Smooth muscle cell (in vitro differentiated cells): ENCODE results near the gene DCAF7. TPM values are rescaled to one million over a fixed set of nuclear protein-coding genes. Genes with fewer than 3 reads are reported as not detected.
A peak's percentile ranks its signal among the peaks of the same experiment; 100 is the strongest.

Experiments
- DNase-seq: peaks from one replicate; lab custom pipeline; 2025; ENCODE audit not compliant: unreplicated experiment; lab: John Stamatoyannopoulos, UW
- H2AFZ ChIP-seq: fragments of 200-600 bp; sonication (generic); 2 replicates; pipeline ENCODE4 v1.6.0; 2016; ENCODE audit warnings: antibody characterized with exemption, low read depth, mild to moderate bottlenecking
- H3F3A ChIP-seq: fragments of 200-600 bp; sonication (generic); 2 replicates; pipeline ENCODE4 v1.6.0; 2017; ENCODE audit warnings: antibody characterized with exemption, low read depth
- H3K27ac ChIP-seq: fragments of 200-600 bp; sonication (generic); 2 replicates; pipeline ENCODE4 v1.5.1; 2016; ENCODE audit warnings: low read depth, mild to moderate bottlenecking
- H3K27me3 ChIP-seq: fragments of 200-600 bp; sonication (generic); 2 replicates; pipeline ENCODE4 v1.6.1; 2016; ENCODE audit warnings: low read depth, mild to moderate bottlenecking
- H3K36me3 ChIP-seq: fragments of 200-600 bp; sonication (generic); 2 replicates; pipeline ENCODE4 v1.5.1; 2016; ENCODE audit warnings: low read depth
- H3K4me1 ChIP-seq: fragments of 200-600 bp; sonication (generic); 2 replicates; pipeline ENCODE4 v1.5.1; 2016; ENCODE audit warnings: low read depth
- H3K4me2 ChIP-seq: fragments of 200-600 bp; sonication (generic); 2 replicates; pipeline ENCODE4 v1.6.0; 2016; ENCODE audit warnings: mild to moderate bottlenecking
- H3K4me3 ChIP-seq: fragments of 200-600 bp; sonication (generic); 2 replicates; pipeline ENCODE4 v1.5.1; 2016; ENCODE audit warnings: mild to moderate bottlenecking
- H3K79me2 ChIP-seq: fragments of 200-600 bp; sonication (generic); 2 replicates; pipeline ENCODE4 v1.6.0; 2016; ENCODE audit warnings: low read depth, mild to moderate bottlenecking
- H3K9ac ChIP-seq: fragments of 200-600 bp; sonication (generic); 2 replicates; pipeline ENCODE4 v1.6.0; 2016; ENCODE audit warnings: low read depth
- H3K9me3 ChIP-seq: fragments of 200-600 bp; sonication (generic); replicated peaks from 2 replicates; pipeline ENCODE4 v1.5.1; 2016; ENCODE audit warnings: low read depth
- H4K20me1 ChIP-seq: fragments of 200-600 bp; sonication (generic); 2 replicates; pipeline ENCODE4 v1.6.0; 2016; ENCODE audit warnings: low read depth
- CTCF ChIP-seq: fragments of 200-600 bp; sonication (generic); IDR thresholded peaks from 2 replicates; pipeline ENCODE4 v1.5.1; 2017; ENCODE audit warnings: borderline replicate concordance, mild to moderate bottlenecking, antibody characterized with exemption; ENCODE audit not compliant: insufficient read depth, poor library complexity, severe bottlenecking
- WGBS: methylation state at CpG from one replicate; pipeline ENCODE4 v1.1.7; 2016; ENCODE audit warnings: low lambda C conversion rate; 5-methylcytosine and 5-hydroxymethylcytosine counted together
- polyA plus RNA-seq: library from polyadenylated mRNA; unstranded; fragments of >200 nt; fragmentation: Nextera tagmentation; extraction: Ambion mirVana; gene quantifications from 2 replicates; pipeline ENCODE4 v1.2.1, GENCODE V29; 2016
- total RNA-seq: library from RNA; depleted of rRNA; stranded (reverse); fragments of >200 nt; gene quantifications from 2 replicates; pipeline ENCODE4 v1.2.3, GENCODE V29; 2014

The DCAF7 gene
- total and polyA plus RNA-seq, 2 experiments from 2014 or later: 36.8 to 50.2 TPM

- Histone ChIP-seq H3K27ac (peak overlapping the region; percentile 84), H3K4me3 (peak overlapping the region; percentile 69), H3K4me1 (peaks cover 9% of the 10 kb centered on the region), H3K36me3 (no peaks in the 10 kb centered on the region), H3K79me2 (peaks cover 46% of the 10 kb centered on the region), H3K9me3 (no peaks in the 10 kb centered on the region), H3K9ac (peak overlapping the region; percentile 82), H3K27me3 (no peaks in the 10 kb centered on the region), H4K20me1 (peaks cover 49% of the 10 kb centered on the region), H3K4me2 (peak overlapping the region; percentile 97), H2AFZ (peak overlapping the region; percentile 58), H3F3A (peaks cover 4% of the 10 kb centered on the region)
- WGBS: 2% methylated on average over 32 of the region's 32 CpGs
- peak; percentile 61 for DNase-seq
- TF ChIP-seq CTCF: no peak
Observed at GRCh38 chr17:63550817-63551639, 751 bp downstream of the DCAF7 start.

GRCh38 chr17:63552211-63552610, 1.9 kb downstream of the DCAF7 start:
- H3K4me2 ChIP-seq: peak overlapping the region; percentile 97
- peak overlapping the region; percentile 7 for H3K9ac ChIP-seq
- no peaks in the 10 kb centered on the region for H3K9me3 ChIP-seq
- no peak for TF ChIP-seq CTCF
- H3K4me3 ChIP-seq: peak overlapping the region; percentile 69
- no peak for DNase-seq
- H3F3A ChIP-seq: peaks cover 4% of the 10 kb centered on the region
- peak overlapping the region; percentile 84 for H3K27ac ChIP-seq
- H3K4me1 ChIP-seq: peaks cover 9% of the 10 kb centered on the region
- no peak overlapping the region for H2AFZ ChIP-seq
- 67% methylated on average over 6 of the region's 6 CpGs for WGBS
- peaks cover 58% of the 10 kb centered on the region for H3K79me2 ChIP-seq
- no peaks in the 10 kb centered on the region for H3K27me3 ChIP-seq
- no peaks in the 10 kb centered on the region for H3K36me3 ChIP-seq
- peaks cover 61% of the 10 kb centered on the region for H4K20me1 ChIP-seq

- Histone ChIP-seq H3F3A (peaks cover 4% of the 10 kb centered on the region), H3K36me3 (no peaks in the 10 kb centered on the region), H3K4me3 (no peak overlapping the region), H3K4me1 (peaks cover 9% of the 10 kb centered on the region), H3K79me2 (peaks cover 90% of the 10 kb centered on the region), H3K4me2 (no peak overlapping the region), H2AFZ (no peak overlapping the region), H4K20me1 (peaks cover 93% of the 10 kb centered on the region), H3K9ac (no peak overlapping the region), H3K27me3 (no peaks in the 10 kb centered on the region), H3K27ac (no peak overlapping the region), H3K9me3 (no peaks in the 10 kb centered on the region)
- TF ChIP-seq CTCF: no peak
- DNase-seq: no peak
- 97% methylated on average over 7 of the region's 7 CpGs for WGBS
Observed at GRCh38 chr17:63555500-63556156, 5.4 kb downstream of the DCAF7 start.
